ENCODE data around the gene LAX1. TPM values are rescaled to one million over a fixed set of nuclear protein-coding genes. Genes with fewer than 3 reads are reported as not detected.
A peak's percentile ranks its signal among the peaks of the same experiment; 100 is the strongest.

Gene LAX1
- total RNA-seq, 3 donors from 2014 or later (not counting 1 experiment from before 2014, with no cell fraction given), result 33.8 to 48.2 (median 41.2) TPM

GRCh38 chr1:203813581-203814341, 48.8 kb downstream of the LAX1 start:
- Mint-ChIP-seq H3K9me3 (no peaks in the 10 kb centered on the region), H3K4me1 (peaks cover 25 to 29% of the 10 kb centered on the region in 2 donors), H3K27ac (peak overlapping the region; percentile 23 to 42), H3K4me3 (no peak overlapping the region), H3K36me3 (peaks cover 19% of the 10 kb centered on the region), H3K27me3 (ENCODE audit: low read depth in 2 of 2) (no peaks in the 10 kb centered on the region)
- DNase-seq (no peak), ATAC-seq (no peak)
- Histone ChIP-seq H3K9me3 (ENCODE audit: control insufficient read depth, insufficient read depth, low read length) (no peaks in the 10 kb centered on the region), H3K27me3 (ENCODE audit: control insufficient read depth, insufficient read depth, low read length) (no peaks in the 10 kb centered on the region), H3K4me3 (ENCODE audit: low read length) (no peak overlapping the region), H3K4me1 (ENCODE audit: control insufficient read depth, insufficient read depth, low read length) (no peaks in the 10 kb centered on the region), H3K36me3 (ENCODE audit: control insufficient read depth, insufficient read depth, low read length) (peaks cover 36% of the 10 kb centered on the region), H3K27ac (ENCODE audit: low read length) (no peak overlapping the region)
- WGBS (ENCODE audit: insufficient coverage), result 95% methylated on average over 2 of the region's 2 CpGs
- intact Hi-C loops (cut with micrococcal nuclease), result no loop called here
- TF ChIP-seq CTCF (IDR thresholded peaks at IDR 0.05), result no peak

- DNase-seq, result no peak
- Histone ChIP-seq H3K4me3 (ENCODE audit: low read length) (no peak overlapping the region), H3K9me3 (ENCODE audit: control insufficient read depth, insufficient read depth, low read length) (no peaks in the 10 kb centered on the region), H3K27ac (ENCODE audit: low read length) (no peak overlapping the region), H3K36me3 (ENCODE audit: control insufficient read depth, insufficient read depth, low read length) (peaks cover 72% of the 10 kb centered on the region), H3K27me3 (ENCODE audit: control insufficient read depth, insufficient read depth, low read length) (no peaks in the 10 kb centered on the region), H3K4me1 (ENCODE audit: control insufficient read depth, insufficient read depth, low read length) (no peaks in the 10 kb centered on the region)
- H3K9me3 Mint-ChIP-seq, result no peaks in the 10 kb centered on the region
- H3K27ac Mint-ChIP-seq, result peak overlapping the region; percentile 30 to 38
- WGBS (ENCODE audit: insufficient coverage), result 84% methylated on average over 5 of the region's 6 CpGs
- intact Hi-C loops (cut with micrococcal nuclease), result no loop called here
- ATAC-seq, result no peak
- H3K4me3 Mint-ChIP-seq, result no peak overlapping the region
- H3K27me3 Mint-ChIP-seq (ENCODE audit: low read depth in 2 of 2), result no peaks in the 10 kb centered on the region
- TF ChIP-seq CTCF (IDR thresholded peaks at IDR 0.05), result no peak
- peaks cover 30 to 33% of the 10 kb centered on the region in 2 donors for H3K4me1 Mint-ChIP-seq
- peaks cover 40% of the 10 kb centered on the region for H3K36me3 Mint-ChIP-seq
Observed at GRCh38 chr1:203818399-203818798, 53.4 kb downstream of the LAX1 start.

GRCh38 chr1:203823306-203823705, 58.3 kb downstream of the LAX1 start:
- Mint-ChIP-seq H3K4me3 (no peak overlapping the region), H3K4me1 (peaks cover 22 to 36% of the 10 kb centered on the region in 2 donors), H3K9me3 (no peaks in the 10 kb centered on the region), H3K27me3 (ENCODE audit: low read depth in 2 of 2) (no peaks in the 10 kb centered on the region), H3K27ac (peak overlapping the region in 1 of 2 donors; percentile 5), H3K36me3 (peaks cover 34% of the 10 kb centered on the region)
- WGBS (ENCODE audit: insufficient coverage), result 100% methylated on average over 1 of the region's 1 CpG
- Histone ChIP-seq H3K9me3 (ENCODE audit: control insufficient read depth, insufficient read depth, low read length) (no peaks in the 10 kb centered on the region), H3K4me1 (ENCODE audit: control insufficient read depth, insufficient read depth, low read length) (no peaks in the 10 kb centered on the region), H3K27me3 (ENCODE audit: control insufficient read depth, insufficient read depth, low read length) (no peaks in the 10 kb centered on the region), H3K27ac (ENCODE audit: low read length) (no peak overlapping the region), H3K36me3 (ENCODE audit: control insufficient read depth, insufficient read depth, low read length) (peaks cover 69% of the 10 kb centered on the region), H3K4me3 (ENCODE audit: low read length) (no peak overlapping the region)
- ATAC-seq, result no peak
- intact Hi-C loops (cut with micrococcal nuclease), result no loop called here
- no peak for DNase-seq
- TF ChIP-seq CTCF (IDR thresholded peaks at IDR 0.05), result no peak

Other genes starting within 250 kb of the LAX1 start
- gene ATP2B4, start 138.4 kb upstream of the LAX1 start, total RNA-seq, result 100 to 1,000 TPM; 175 to 235 (median 196) TPM
- 10 to 100 TPM; 36.4 to 41.3 (median 39.8) TPM for gene ZBED6, start 30.4 kb downstream of the LAX1 start, total RNA-seq
- gene ZC3H11A, start 30.4 kb downstream of the LAX1 start, total RNA-seq, result 10 to 100 TPM; 71.1 to 79.9 (median 78.2) TPM
- gene SNRPE, start 96.4 kb downstream of the LAX1 start, total RNA-seq, result 10 to 100 TPM; 48.6 to 57.9 (median 54.4) TPM

Data from natural killer cell (primary cell).